ENCODE measurements around the gene UGT3A2. TPM values are rescaled to one million over a fixed set of nuclear protein-coding genes. Genes with fewer than 3 reads are reported as not detected.

UGT3A2 gene
- total RNA-seq, 1 donor from 2014 or later: 0.86 TPM

DNA sequence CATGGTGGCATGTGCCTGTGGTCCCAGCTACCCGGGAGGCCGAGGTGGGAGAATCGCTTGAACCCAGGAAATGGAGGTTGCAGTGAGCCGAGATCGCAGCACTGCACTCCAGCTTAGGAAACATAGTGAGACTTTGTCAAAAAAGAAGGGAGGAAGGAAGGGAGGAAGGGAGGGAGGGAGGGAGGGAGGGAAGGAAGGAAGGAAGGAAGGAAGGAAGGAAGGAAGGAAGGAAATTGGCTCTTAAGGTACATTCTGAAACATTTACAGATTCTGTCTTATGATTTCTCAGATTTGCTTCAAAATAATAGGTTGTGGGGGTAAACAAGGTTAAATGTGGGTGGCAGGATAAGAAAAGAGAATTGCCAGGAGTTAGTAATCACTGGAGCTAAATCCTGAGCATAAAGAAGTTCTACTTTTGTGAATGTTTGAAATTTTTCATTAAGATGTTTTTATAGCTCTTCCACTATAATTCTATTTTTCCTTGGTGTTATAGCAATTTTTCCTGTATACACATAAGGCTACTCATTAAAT lies 2.1 kb upstream of the UGT3A2 start:
- Mint-ChIP-seq H3K27ac (ENCODE audit: unreplicated experiment) (no peak overlapping the region), H3K9me3 (ENCODE audit: unreplicated experiment) (no peaks in the 10 kb centered on the region), H3K4me1 (ENCODE audit: low read depth, unreplicated experiment) (peaks cover 5% of the 10 kb centered on the region), H3K36me3 (ENCODE audit: low read depth, unreplicated experiment) (no peaks in the 10 kb centered on the region), H3K4me3 (ENCODE audit: unreplicated experiment) (no peak overlapping the region), H3K27me3 (ENCODE audit: low read depth, unreplicated experiment) (peaks cover 38% of the 10 kb centered on the region)
- H3K4me1 ChIP-seq (ENCODE audit: insufficient read depth, low read length): no peaks in the 10 kb centered on the region
- FAIRE-seq: no peak
- H3K27ac ChIP-seq (ENCODE audit: low read depth, low read length): no peak overlapping the region
- peaks cover 15% of the 10 kb centered on the region for H3K27me3 ChIP-seq (ENCODE audit: insufficient read depth, low read length)
- H2AFZ ChIP-seq (ENCODE audit: low read depth, low read length): no peak overlapping the region
- H3K4me2 ChIP-seq (ENCODE audit: low read length): no peak overlapping the region
- H3K36me3 ChIP-seq (ENCODE audit: insufficient read depth, low read length): no peaks in the 10 kb centered on the region
- DNase-seq (ENCODE audit: low read depth): no peak
- TF ChIP-seq, protein P1, sequence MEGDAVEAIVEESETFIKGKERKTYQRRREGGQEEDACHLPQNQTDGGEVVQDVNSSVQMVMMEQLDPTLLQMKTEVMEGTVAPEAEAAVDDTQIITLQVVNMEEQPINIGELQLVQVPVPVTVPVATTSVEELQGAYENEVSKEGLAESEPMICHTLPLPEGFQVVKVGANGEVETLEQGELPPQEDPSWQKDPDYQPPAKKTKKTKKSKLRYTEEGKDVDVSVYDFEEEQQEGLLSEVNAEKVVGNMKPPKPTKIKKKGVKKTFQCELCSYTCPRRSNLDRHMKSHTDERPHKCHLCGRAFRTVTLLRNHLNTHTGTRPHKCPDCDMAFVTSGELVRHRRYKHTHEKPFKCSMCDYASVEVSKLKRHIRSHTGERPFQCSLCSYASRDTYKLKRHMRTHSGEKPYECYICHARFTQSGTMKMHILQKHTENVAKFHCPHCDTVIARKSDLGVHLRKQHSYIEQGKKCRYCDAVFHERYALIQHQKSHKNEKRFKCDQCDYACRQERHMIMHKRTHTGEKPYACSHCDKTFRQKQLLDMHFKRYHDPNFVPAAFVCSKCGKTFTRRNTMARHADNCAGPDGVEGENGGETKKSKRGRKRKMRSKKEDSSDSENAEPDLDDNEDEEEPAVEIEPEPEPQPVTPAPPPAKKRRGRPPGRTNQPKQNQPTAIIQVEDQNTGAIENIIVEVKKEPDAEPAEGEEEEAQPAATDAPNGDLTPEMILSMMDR (IDR thresholded peaks at IDR 0.05; ENCODE audit: insufficient read depth, low read depth, low read length): no peak
- no peak overlapping the region for H3K4me3 ChIP-seq (ENCODE audit: insufficient read depth, low read depth, low read length)
- no peaks in the 10 kb centered on the region for H4K20me1 ChIP-seq (ENCODE audit: insufficient read depth, low read length)
- H3K9ac ChIP-seq (ENCODE audit: low read length): no peak overlapping the region
- H3K9me3 ChIP-seq (ENCODE audit: insufficient read depth, low read depth, low read length): no peaks in the 10 kb centered on the region
- H3K79me2 ChIP-seq (ENCODE audit: insufficient read depth, low read length): no peaks in the 10 kb centered on the region

DNA sequence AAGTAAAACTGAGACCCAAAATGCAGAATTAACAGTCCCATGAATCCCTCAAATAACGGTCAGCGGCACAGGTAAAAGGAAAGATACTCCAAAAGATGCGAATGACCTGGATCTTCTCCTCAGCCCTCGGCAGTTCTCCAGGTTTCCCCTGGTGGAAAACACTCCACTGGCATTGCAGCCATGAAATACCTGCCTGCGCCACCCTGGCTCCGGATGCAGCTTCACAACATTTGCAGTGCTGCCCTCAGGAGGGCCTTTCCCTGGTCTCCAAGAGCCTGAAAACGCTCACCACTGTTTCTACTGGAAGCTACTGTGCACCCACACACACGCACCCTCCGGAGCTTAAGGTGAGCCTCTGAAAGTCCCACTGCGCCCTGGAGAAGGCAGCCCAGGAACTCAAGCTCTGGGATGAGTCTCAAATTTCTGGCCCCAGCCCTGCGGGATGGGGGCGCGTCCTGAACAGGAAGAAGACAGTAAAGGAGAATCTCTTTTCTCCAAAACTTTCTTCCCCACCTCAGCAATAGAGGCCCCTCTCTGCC lies 612 bp downstream of the UGT3A2 start:
- no peak overlapping the region for H2AFZ ChIP-seq (ENCODE audit: low read depth, low read length)
- H3K79me2 ChIP-seq (ENCODE audit: insufficient read depth, low read length): no peaks in the 10 kb centered on the region
- H3K9me3 Mint-ChIP-seq (ENCODE audit: unreplicated experiment): no peaks in the 10 kb centered on the region
- no peak overlapping the region for H3K27ac Mint-ChIP-seq (ENCODE audit: unreplicated experiment)
- H4K20me1 ChIP-seq (ENCODE audit: insufficient read depth, low read length): no peaks in the 10 kb centered on the region
- FAIRE-seq (no peak), DNase-seq (ENCODE audit: low read depth) (no peak)
- H3K27me3 ChIP-seq (ENCODE audit: insufficient read depth, low read length): peaks cover 15% of the 10 kb centered on the region
- H3K9me3 ChIP-seq (ENCODE audit: insufficient read depth, low read depth, low read length): no peaks in the 10 kb centered on the region
- H3K36me3 Mint-ChIP-seq (ENCODE audit: low read depth, unreplicated experiment): no peaks in the 10 kb centered on the region
- H3K27ac ChIP-seq (ENCODE audit: low read depth, low read length): no peak overlapping the region
- peak overlapping the region; percentile 79 for H3K4me3 Mint-ChIP-seq (ENCODE audit: unreplicated experiment)
- no peak overlapping the region for H3K4me3 ChIP-seq (ENCODE audit: insufficient read depth, low read depth, low read length)
- peaks cover 5% of the 10 kb centered on the region for H3K4me1 Mint-ChIP-seq (ENCODE audit: low read depth, unreplicated experiment)
- no peaks in the 10 kb centered on the region for H3K4me1 ChIP-seq (ENCODE audit: insufficient read depth, low read length)
- TF ChIP-seq, protein P1 (IDR thresholded peaks at IDR 0.05; ENCODE audit: insufficient read depth, low read depth, low read length): no peak
- no peak for TF ChIP-seq EZH2 (IDR thresholded peaks at IDR 0.05; ENCODE audit: insufficient read depth, low read length)
- no peak overlapping the region for H3K4me2 ChIP-seq (ENCODE audit: low read length)
- H3K36me3 ChIP-seq (ENCODE audit: insufficient read depth, low read length): no peaks in the 10 kb centered on the region
- peaks cover 32% of the 10 kb centered on the region for H3K27me3 Mint-ChIP-seq (ENCODE audit: low read depth, unreplicated experiment)
- no peak overlapping the region for H3K9ac ChIP-seq (ENCODE audit: low read length)

DNA sequence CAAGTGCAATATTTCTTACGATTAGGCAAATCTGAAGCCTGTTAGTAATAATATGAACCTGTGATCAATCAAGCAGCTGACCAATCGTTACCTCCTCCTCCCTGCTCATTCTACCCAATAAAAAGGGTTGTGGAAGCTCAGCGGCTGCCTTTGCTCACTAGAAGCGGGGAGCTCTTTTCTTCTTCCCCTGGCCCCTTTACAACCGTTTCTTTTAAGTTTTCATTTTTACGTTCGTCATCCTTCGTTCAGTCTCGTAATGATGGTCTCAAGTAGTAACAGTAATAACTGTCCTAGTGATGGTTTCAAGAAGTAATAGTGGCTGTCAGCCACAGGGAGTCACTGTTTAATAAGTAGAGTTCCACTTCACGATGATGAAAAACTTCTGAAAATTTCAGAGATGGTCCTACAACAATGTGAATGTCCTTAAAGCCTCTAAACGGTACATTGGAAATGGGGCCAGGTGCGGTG lies 6.2 kb downstream of the UGT3A2 start:
- Histone ChIP-seq H3K79me2 (ENCODE audit: insufficient read depth, low read length) (no peaks in the 10 kb centered on the region), H3K4me1 (ENCODE audit: insufficient read depth, low read length) (no peaks in the 10 kb centered on the region), H3K36me3 (ENCODE audit: insufficient read depth, low read length) (no peaks in the 10 kb centered on the region), H3K9ac (ENCODE audit: low read length) (no peak overlapping the region), H3K4me3 (ENCODE audit: insufficient read depth, low read depth, low read length) (no peak overlapping the region), H3K9me3 (ENCODE audit: insufficient read depth, low read depth, low read length) (no peaks in the 10 kb centered on the region), H3K27ac (ENCODE audit: low read depth, low read length) (no peak overlapping the region), H3K4me2 (ENCODE audit: low read length) (no peak overlapping the region), H2AFZ (ENCODE audit: low read depth, low read length) (no peak overlapping the region), H4K20me1 (ENCODE audit: insufficient read depth, low read length) (no peaks in the 10 kb centered on the region), H3K27me3 (ENCODE audit: insufficient read depth, low read length) (no peaks in the 10 kb centered on the region)
- H3K4me1 Mint-ChIP-seq (ENCODE audit: low read depth, unreplicated experiment): peaks cover 2% of the 10 kb centered on the region
- no peak overlapping the region for H3K27ac Mint-ChIP-seq (ENCODE audit: unreplicated experiment)
- no peaks in the 10 kb centered on the region for H3K9me3 Mint-ChIP-seq (ENCODE audit: unreplicated experiment)
- H3K36me3 Mint-ChIP-seq (ENCODE audit: low read depth, unreplicated experiment): no peaks in the 10 kb centered on the region
- FAIRE-seq (no peak), DNase-seq (ENCODE audit: low read depth) (no peak)
- no peak overlapping the region for H3K4me3 Mint-ChIP-seq (ENCODE audit: unreplicated experiment)
- H3K27me3 Mint-ChIP-seq (ENCODE audit: low read depth, unreplicated experiment): peaks cover 12% of the 10 kb centered on the region
- TF ChIP-seq, protein P1 (IDR thresholded peaks at IDR 0.05; ENCODE audit: insufficient read depth, low read depth, low read length): no peak
